K562 (cell line): Measurements from ENCODE around the gene RNF115. TPM values are rescaled to one million over a fixed set of nuclear protein-coding genes. Genes with fewer than 3 reads are reported as not detected.

Source experiments
- COPS2 ChIP-seq: fragments of 450-650 bp; conservative IDR thresholded peaks from 2 replicates; pipeline ENCODE4 v1.6.1; 2016; ENCODE audit warnings: mild to moderate bottlenecking, moderate library complexity
- CTCF ChIP-seq, 3 experiments: IDR thresholded peaks in 2 of 3; conservative IDR thresholded peaks in 1 of 3; 2 replicates each; pipeline ENCODE4 v1.5.1; 2011 to 2012; ENCODE audit warnings: low read length in 3 of 3, mild to moderate bottlenecking in 3 of 3, control low read depth in 2 of 3, improper control_type of control experiment in 1 of 3, inconsistent platforms in 1 of 3, low read depth in 1 of 3, mixed read lengths in 1 of 3, moderate library complexity in 1 of 3; ENCODE audit not compliant: insufficient read depth in 2 of 3
- CTCFL ChIP-seq: IDR thresholded peaks from 2 replicates; pipeline ENCODE4 v1.6.1; 2011; ENCODE audit warnings: borderline replicate concordance, low read depth, mild to moderate bottlenecking, moderate library complexity, low read length; ENCODE audit not compliant: insufficient read depth, poor library complexity, severe bottlenecking
- DLX4 ChIP-seq: fragments of 250-450 bp; sonication (Bioruptor Pico); IDR thresholded peaks from 2 replicates; pipeline ENCODE4 v1.6.1; 2021; ENCODE audit warnings: mild to moderate bottlenecking
- EWSR1 ChIP-seq: fragments of 450-650 bp; IDR thresholded peaks from 2 replicates; pipeline ENCODE4 v1.6.1; 2018; ENCODE audit warnings: borderline replicate concordance, mild to moderate bottlenecking, low read depth, moderate library complexity; ENCODE audit not compliant: partially characterized antibody
- ILK ChIP-seq: fragments of 450-650 bp; IDR thresholded peaks from 2 replicates; pipeline ENCODE4 v1.6.1; 2016; ENCODE audit warnings: missing genetic modification characterization, low read depth, mild to moderate bottlenecking, missing compliant biosample characterization, moderate library complexity, borderline replicate concordance
- PRPF4 ChIP-seq: fragments of 200-400 bp; formaldehyde crosslinking; IDR thresholded peaks from one replicate; pipeline ENCODE4 v1.6.1; 2017; ENCODE audit warnings: low read length, low read depth, mild to moderate bottlenecking; ENCODE audit not compliant: insufficient read depth, poor library complexity, severe bottlenecking
- RBFOX2 ChIP-seq: fragments of 200-400 bp; formaldehyde crosslinking; IDR thresholded peaks from 2 replicates; pipeline ENCODE4 v1.6.1; 2017; ENCODE audit warnings: low read depth, mild to moderate bottlenecking, low read length, moderate library complexity
- RBM17 ChIP-seq: fragments of 200-400 bp; formaldehyde crosslinking; IDR thresholded peaks from 2 replicates; pipeline ENCODE4 v1.6.1; 2017; ENCODE audit warnings: low read depth, mild to moderate bottlenecking, low read length, borderline replicate concordance
- RHOXF2B ChIP-seq: fragments of 250-450 bp; sonication (Bioruptor Pico); conservative IDR thresholded peaks from 2 replicates; pipeline ENCODE4 v1.5.1; 2021
- THAP7 ChIP-seq: fragments of 250-450 bp; sonication (Bioruptor Pico); IDR thresholded peaks from 2 replicates; pipeline ENCODE4 v1.5.0; 2021
- ZBTB49 ChIP-seq: sonication (generic); formaldehyde crosslinking; IDR thresholded peaks from 2 replicates; pipeline ENCODE4 v1.8.0; 2022; ENCODE audit warnings: missing genetic modification reagents, mild to moderate bottlenecking, borderline replicate concordance
- ZNF740 ChIP-seq, 3 experiments: fragments of 200-800 bp in 1 of 3; sonication (Bioruptor generic) in 1 of 3; sonication (generic) in 1 of 3; formaldehyde crosslinking in 1 of 3; IDR thresholded peaks; 2 replicates each; pipeline versions ENCODE4 v1.6.1 to v1.8.0; 2016 to 2022; ENCODE audit warnings: mild to moderate bottlenecking in 2 of 3, missing compliant biosample characterization in 2 of 3, missing genetic modification characterization in 2 of 3, missing genetic modification reagents in 1 of 3
- polyA plus RNA-seq, 8 experiments: library from polyadenylated mRNA; depleted of rRNA in 4 of 8; stranded (reverse) in 5 of 8; unstranded in 3 of 8; fragments of >200 nt; fragmentation: Nextera tagmentation in 2 of 8; fragmentation: Illumina TruSeq in 1 of 8; extraction: Ambion mirVana in 2 of 8; extraction: Trizol in 1 of 8; gene quantifications; 2 replicates each; pipeline versions ENCODE4 v1.2.1 to v1.2.3, GENCODE V29; 2011 to 2014; ENCODE audit warnings: inconsistent platforms in 1 of 8, missing spikeins in 1 of 8
- total RNA-seq, 7 experiments: library from RNA; depleted of rRNA in 6 of 7; stranded (reverse); fragments of >200 nt in 6 of 7; fragmentation: Illumina TruSeq in 2 of 7; extraction: Trizol in 2 of 7; gene quantifications; 2 replicates each; pipeline versions ENCODE4 v1.2.1 to v1.2.3, GENCODE V29; 2011 to 2021; ENCODE audit warnings: low replicate concordance in 1 of 7

RNF115 gene
- total and polyA plus RNA-seq, 9 of the 15 experiments (the other 6 are each of a cell fraction or from before 2014, with no cell fraction given), result 1.9 to 14.3 (median 9.5) TPM

- TF ChIP-seq RBM17, result no peak
- TF ChIP-seq THAP7 (CRISPR knock-in tag), result no peak
- no peak for TF ChIP-seq ZBTB49 (CRISPR knock-in tag)
- peak; percentile 21; the same call in 1 of the 2 replicates for TF ChIP-seq RBFOX2
- TF ChIP-seq EWSR1, result no peak
- no peak for TF ChIP-seq PRPF4
- TF ChIP-seq CTCFL, result peak; percentile 64
- no peak for TF ChIP-seq ZNF740 (CRISPR knock-in tag; IDR thresholded peaks at IDR 0.05)
- TF ChIP-seq ZNF740 (tag; IDR thresholded peaks at IDR 0.05), result 0 out of 4 replicates have a peak, but pooled peaks of 1 of the 2 experiments have one; percentile 27
- TF ChIP-seq ILK (tag), result no peak
- no peak for TF ChIP-seq COPS2
- no peak for TF ChIP-seq DLX4 (CRISPR knock-in tag)
- no peak for TF ChIP-seq RHOXF2B (CRISPR knock-in tag)
- peak; percentile 66 to 85 (median 70) for TF ChIP-seq CTCF (IDR thresholded peaks at IDR 0.05 in 2 of 3, conservative IDR thresholded peaks at IDR 0.05 in 1 of 3; ENCODE audit: insufficient read depth in 2 of 3, low read depth in 1 of 3, low read length in 3 of 3)
Measured at GRCh38 chr1:145849356-145850160, 25.7 kb upstream of the RNF115 start (continued).
